ENCODE measurements around the gene ACTG1.

ACTG1 gene

GRCh38 chr17:81482673-81483072 lies 29.9 kb downstream of the ACTG1 start:
- no peak overlapping the region for H3K4me3 ChIP-seq (ENCODE audit: low read depth, low read length)
- DNase-seq (ENCODE audit: low read depth): no peak
- TF ChIP-seq, protein P1, sequence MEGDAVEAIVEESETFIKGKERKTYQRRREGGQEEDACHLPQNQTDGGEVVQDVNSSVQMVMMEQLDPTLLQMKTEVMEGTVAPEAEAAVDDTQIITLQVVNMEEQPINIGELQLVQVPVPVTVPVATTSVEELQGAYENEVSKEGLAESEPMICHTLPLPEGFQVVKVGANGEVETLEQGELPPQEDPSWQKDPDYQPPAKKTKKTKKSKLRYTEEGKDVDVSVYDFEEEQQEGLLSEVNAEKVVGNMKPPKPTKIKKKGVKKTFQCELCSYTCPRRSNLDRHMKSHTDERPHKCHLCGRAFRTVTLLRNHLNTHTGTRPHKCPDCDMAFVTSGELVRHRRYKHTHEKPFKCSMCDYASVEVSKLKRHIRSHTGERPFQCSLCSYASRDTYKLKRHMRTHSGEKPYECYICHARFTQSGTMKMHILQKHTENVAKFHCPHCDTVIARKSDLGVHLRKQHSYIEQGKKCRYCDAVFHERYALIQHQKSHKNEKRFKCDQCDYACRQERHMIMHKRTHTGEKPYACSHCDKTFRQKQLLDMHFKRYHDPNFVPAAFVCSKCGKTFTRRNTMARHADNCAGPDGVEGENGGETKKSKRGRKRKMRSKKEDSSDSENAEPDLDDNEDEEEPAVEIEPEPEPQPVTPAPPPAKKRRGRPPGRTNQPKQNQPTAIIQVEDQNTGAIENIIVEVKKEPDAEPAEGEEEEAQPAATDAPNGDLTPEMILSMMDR (IDR thresholded peaks at IDR 0.05; ENCODE audit: control insufficient read depth, extremely low read depth, insufficient read depth): no peak

- no peak for DNase-seq (ENCODE audit: low read depth)
- no peak overlapping the region for H3K4me3 ChIP-seq (ENCODE audit: low read depth, low read length)
- TF ChIP-seq, protein P1 (IDR thresholded peaks at IDR 0.05; ENCODE audit: control insufficient read depth, extremely low read depth, insufficient read depth): no peak
These were observed 30.6 kb downstream of the ACTG1 start for GRCh38 chr17:81481815-81482505.

GRCh38 chr17:81481073-81481799 lies 31.4 kb downstream of the ACTG1 start:
- H3K4me3 ChIP-seq (ENCODE audit: low read depth, low read length): no peak overlapping the region
- DNase-seq (ENCODE audit: low read depth): no peak
- TF ChIP-seq, protein P1 (IDR thresholded peaks at IDR 0.05; ENCODE audit: control insufficient read depth, extremely low read depth, insufficient read depth): no peak

DNA sequence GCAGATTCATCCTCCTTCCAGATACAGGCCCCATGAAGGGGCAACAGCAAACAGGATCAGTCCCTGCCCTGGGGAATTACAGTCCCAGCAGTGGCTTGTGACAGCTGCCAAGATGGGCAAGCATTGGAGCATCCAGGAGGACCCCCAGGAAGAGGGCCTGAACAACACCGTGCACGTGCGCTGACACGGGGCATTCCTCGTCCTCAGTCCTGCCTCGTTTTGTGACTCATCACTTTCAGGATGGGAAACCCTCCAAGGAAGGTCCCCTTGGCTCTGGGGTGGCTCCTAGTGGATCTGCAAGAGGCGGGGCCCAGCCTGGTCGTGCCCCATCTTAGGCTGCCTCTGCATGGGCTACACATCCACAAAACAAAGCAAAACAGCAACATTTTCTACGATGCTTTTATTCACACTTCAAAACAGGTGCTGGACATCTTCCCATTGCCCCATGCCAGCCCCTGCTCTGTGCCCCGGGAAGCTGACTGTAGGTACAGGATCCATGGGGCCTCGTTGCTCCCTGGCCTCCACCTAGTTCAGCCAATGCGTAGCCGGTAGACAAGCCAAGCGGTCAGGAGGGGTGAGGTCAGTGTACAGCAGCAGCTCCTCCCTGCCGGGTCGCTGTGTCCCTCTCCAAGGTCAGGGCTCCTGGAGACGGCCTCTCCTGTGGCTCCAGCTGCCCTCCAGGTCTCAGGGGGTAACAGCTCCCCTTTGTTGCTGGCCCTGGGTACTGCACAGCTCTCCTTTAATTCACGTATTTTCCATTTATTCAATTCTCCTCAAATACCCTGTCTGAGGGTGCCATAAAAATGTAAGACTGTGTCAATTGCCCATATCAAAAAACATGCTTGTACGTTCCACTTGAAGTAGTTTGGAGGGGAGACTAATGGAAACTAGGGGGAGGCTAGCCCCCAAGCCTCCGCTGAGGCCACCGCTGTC lies 32.2 kb downstream of the ACTG1 start:
- DNase-seq (ENCODE audit: low read depth): no peak
- no peak overlapping the region for H3K4me3 ChIP-seq (ENCODE audit: low read depth, low read length)
- TF ChIP-seq, protein P1 (IDR thresholded peaks at IDR 0.05; ENCODE audit: control insufficient read depth, extremely low read depth, insufficient read depth): no peak

- DNase-seq (ENCODE audit: low read depth): no peak
- TF ChIP-seq, protein P1 (IDR thresholded peaks at IDR 0.05; ENCODE audit: control insufficient read depth, extremely low read depth, insufficient read depth): no peak
- H3K4me3 ChIP-seq (ENCODE audit: low read depth, low read length): no peak overlapping the region
These were observed 33.2 kb downstream of the ACTG1 start for GRCh38 chr17:81479175-81480071.

- no peak for DNase-seq (ENCODE audit: low read depth)
- TF ChIP-seq, protein P1 (IDR thresholded peaks at IDR 0.05; ENCODE audit: control insufficient read depth, extremely low read depth, insufficient read depth): no peak
- no peak overlapping the region for H3K4me3 ChIP-seq (ENCODE audit: low read depth, low read length)
These were observed 34.5 kb downstream of the ACTG1 start for GRCh38 chr17:81478119-81478518.
